ENCODE data around the gene IWS1. TPM values are rescaled to one million over a fixed set of nuclear protein-coding genes. Genes with fewer than 3 reads are reported as not detected.
A peak's percentile ranks its signal among the peaks of the same experiment; 100 is the strongest.

Gene IWS1
- total and polyA plus RNA-seq, 10 of the 15 experiments (the other 5 are each of a cell fraction or from before 2014, with no cell fraction given), result 21.9 to 68.9 (median 45.8) TPM

DNA sequence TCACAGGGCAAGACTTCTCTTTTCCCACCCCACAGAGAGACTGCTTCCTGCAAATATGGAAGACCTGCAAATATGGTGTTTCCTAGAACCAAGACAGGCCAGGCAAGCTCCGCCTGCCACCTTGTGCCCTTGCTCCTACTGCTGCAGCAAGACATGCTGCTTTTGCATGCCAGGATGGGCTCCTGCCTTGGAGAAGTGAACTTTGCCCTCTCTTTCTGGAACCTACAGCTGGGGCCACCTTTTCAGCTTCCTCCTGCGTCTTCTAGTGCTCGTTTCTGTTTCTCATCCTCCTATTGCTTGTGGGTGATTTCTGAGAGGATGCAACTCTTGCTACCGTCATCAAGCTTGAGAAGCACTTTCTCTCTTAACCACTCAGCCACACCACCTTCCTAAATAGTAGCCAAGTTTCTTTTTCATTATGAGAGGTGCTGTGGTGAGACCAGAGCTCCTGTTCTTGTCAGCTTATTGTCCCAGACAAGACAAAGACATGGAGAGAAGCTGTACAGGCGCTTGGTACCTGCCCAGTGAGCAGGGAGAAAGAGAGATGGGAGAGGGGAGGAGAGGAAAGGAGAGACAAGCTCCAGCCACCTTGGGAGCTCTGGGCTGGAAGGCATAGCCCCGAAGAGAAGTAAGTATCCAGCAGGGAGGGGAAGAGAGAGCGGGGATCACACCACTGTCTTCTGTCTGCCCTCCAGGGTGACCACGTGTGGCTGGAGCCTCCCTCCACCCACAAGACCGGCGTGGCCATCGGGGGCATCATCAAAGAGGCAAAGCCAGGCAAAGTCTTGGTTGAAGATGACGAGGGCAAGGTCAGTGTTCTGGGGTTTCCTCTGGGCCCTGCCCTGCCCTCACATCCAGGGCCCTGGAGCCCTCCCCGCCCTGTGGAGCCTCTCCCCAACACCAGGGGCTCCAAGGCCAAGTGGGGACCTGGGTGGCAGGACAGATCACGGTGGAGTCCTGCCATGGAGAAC is 37.5 kb upstream of the IWS1 start (continued):
- TF ChIP-seq, protein P1, sequence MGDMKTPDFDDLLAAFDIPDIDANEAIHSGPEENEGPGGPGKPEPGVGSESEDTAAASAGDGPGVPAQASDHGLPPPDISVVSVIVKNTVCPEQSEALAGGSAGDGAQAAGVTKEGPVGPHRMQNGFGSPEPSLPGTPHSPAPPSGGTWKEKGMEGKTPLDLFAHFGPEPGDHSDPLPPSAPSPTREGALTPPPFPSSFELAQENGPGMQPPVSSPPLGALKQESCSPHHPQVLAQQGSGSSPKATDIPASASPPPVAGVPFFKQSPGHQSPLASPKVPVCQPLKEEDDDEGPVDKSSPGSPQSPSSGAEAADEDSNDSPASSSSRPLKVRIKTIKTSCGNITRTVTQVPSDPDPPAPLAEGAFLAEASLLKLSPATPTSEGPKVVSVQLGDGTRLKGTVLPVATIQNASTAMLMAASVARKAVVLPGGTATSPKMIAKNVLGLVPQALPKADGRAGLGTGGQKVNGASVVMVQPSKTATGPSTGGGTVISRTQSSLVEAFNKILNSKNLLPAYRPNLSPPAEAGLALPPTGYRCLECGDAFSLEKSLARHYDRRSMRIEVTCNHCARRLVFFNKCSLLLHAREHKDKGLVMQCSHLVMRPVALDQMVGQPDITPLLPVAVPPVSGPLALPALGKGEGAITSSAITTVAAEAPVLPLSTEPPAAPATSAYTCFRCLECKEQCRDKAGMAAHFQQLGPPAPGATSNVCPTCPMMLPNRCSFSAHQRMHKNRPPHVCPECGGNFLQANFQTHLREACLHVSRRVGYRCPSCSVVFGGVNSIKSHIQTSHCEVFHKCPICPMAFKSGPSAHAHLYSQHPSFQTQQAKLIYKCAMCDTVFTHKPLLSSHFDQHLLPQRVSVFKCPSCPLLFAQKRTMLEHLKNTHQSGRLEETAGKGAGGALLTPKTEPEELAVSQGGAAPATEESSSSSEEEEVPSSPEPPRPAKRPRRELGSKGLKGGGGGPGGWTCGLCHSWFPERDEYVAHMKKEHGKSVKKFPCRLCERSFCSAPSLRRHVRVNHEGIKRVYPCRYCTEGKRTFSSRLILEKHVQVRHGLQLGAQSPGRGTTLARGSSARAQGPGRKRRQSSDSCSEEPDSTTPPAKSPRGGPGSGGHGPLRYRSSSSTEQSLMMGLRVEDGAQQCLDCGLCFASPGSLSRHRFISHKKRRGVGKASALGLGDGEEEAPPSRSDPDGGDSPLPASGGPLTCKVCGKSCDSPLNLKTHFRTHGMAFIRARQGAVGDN (IDR thresholded peaks at IDR 0.05), result peak; percentile 66; the same call in 1 of the 2 replicates
- TF ChIP-seq NFXL1 (IDR thresholded peaks at IDR 0.05; ENCODE audit: borderline replicate concordance) (no peak), REST (IDR thresholded peaks at IDR 0.05; ENCODE audit: low read depth, low read length) (0 out of 2 replicates have a peak, but pooled peaks have one; percentile 21), TCF3 (IDR thresholded peaks at IDR 0.05; ENCODE audit: borderline replicate concordance, insufficient read depth, low read depth, low read length) (peak; percentile 96), SIX5 (IDR thresholded peaks at IDR 0.05; ENCODE audit: low read depth, low read length, severe bottlenecking) (no peak), TBL1XR1 (IDR thresholded peaks at IDR 0.05; ENCODE audit: low read depth, low read length) (peak; percentile 95), MXI1 (IDR thresholded peaks at IDR 0.05; ENCODE audit: low read depth, low read length) (peak; percentile 48; the same call in 1 of the 2 replicates), CBFB (IDR thresholded peaks at IDR 0.05; ENCODE audit: low read depth) (peak; percentile 96), KAT2A (conservative IDR thresholded peaks at IDR 0.05; ENCODE audit: control insufficient read depth, low read depth, low read length) (no peak), SREBF1 (IDR thresholded peaks at IDR 0.05; ENCODE audit: low read length) (0 out of 2 replicates have a peak, but pooled peaks have one; percentile 13), CHD4 (IDR thresholded peaks at IDR 0.05) (no peak), GATAD2B (conservative IDR thresholded peaks at IDR 0.05; ENCODE audit: low read depth) (0 out of 2 replicates have a peak, but pooled peaks have one; percentile 33)
- TF ChIP-seq, protein P2, sequence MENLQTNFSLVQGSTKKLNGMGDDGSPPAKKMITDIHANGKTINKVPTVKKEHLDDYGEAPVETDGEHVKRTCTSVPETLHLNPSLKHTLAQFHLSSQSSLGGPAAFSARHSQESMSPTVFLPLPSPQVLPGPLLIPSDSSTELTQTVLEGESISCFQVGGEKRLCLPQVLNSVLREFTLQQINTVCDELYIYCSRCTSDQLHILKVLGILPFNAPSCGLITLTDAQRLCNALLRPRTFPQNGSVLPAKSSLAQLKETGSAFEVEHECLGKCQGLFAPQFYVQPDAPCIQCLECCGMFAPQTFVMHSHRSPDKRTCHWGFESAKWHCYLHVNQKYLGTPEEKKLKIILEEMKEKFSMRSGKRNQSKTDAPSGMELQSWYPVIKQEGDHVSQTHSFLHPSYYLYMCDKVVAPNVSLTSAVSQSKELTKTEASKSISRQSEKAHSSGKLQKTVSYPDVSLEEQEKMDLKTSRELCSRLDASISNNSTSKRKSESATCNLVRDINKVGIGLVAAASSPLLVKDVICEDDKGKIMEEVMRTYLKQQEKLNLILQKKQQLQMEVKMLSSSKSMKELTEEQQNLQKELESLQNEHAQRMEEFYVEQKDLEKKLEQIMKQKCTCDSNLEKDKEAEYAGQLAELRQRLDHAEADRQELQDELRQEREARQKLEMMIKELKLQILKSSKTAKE (IDR thresholded peaks at IDR 0.05; ENCODE audit: low read depth, poor library complexity, severe bottlenecking), result peak; percentile 93

Measured in GM12878 (cell line).